T-cell (primary cell): ENCODE data around the gene PTTG1IP. TPM values are rescaled to one million over a fixed set of nuclear protein-coding genes. Genes with fewer than 3 reads are reported as not detected.

ENCODE experiments used
- ATAC-seq, 4 experiments: fragments of 200-7000 bp in 3 of 4; fragments of 150-1000 bp in 1 of 4; cut with Tn5 transposase; replicated peaks in 1 of 4; 1 replicate in 3 of 4; 2 replicates in 1 of 4; pipeline ENCODE4 v1.10.0; 2021; ENCODE audit warnings: moderate library complexity in 3 of 4, mild to moderate bottlenecking in 2 of 4, moderate number of reproducible peaks in 1 of 4
- CTCF ChIA-PET, 2 donors: fragments of 300-600 bp; sonication (Branson Sonifier 250); formaldehyde crosslinking; loops; one replicate each; lab custom pipeline; 2022; ENCODE audit warnings: antibody characterized with exemption in 2 of 2; lab: Charles Lee
- POLR2A ChIA-PET, 2 donors: fragments of 300-600 bp; sonication (Branson Sonifier 250); formaldehyde crosslinking; loops; one replicate each; lab custom pipeline; 2022; ENCODE audit warnings: antibody characterized with exemption in 2 of 2; lab: Charles Lee
- DNase-seq, 35 experiments: peaks; one replicate each; pipeline versions ENCODE4 v3.0.0 to v3.0.0-alpha.2; 2013 to 2023
- H3K27ac ChIP-seq: one replicate; pipeline ENCODE4 v1.5.1; 2013; ENCODE audit warnings: low read length
- H3K27me3 ChIP-seq, 2 experiments: replicated peaks in 1 of 2; 1 replicate in 1 of 2; 2 replicates in 1 of 2; pipeline versions ENCODE4 v1.6.1 to v1.7.0; 2013; ENCODE audit warnings: low read length in 1 of 2, mixed read lengths in 1 of 2; ENCODE audit not compliant: control insufficient read depth in 2 of 2, insufficient read depth in 2 of 2; ENCODE audit errors: extremely low read depth in 1 of 2
- H3K36me3 ChIP-seq, 2 donors: 1 replicate in 1 of 2; 2 replicates in 1 of 2; pipeline versions ENCODE4 v1.6.1 to v1.7.0; 2013; ENCODE audit warnings: low read length in 1 of 2; ENCODE audit not compliant: control insufficient read depth in 2 of 2, insufficient read depth in 1 of 2; ENCODE audit errors: extremely low read depth in 1 of 2
- H3K4me1 ChIP-seq, 2 experiments: 1 replicate in 1 of 2; 2 replicates in 1 of 2; pipeline versions ENCODE4 v1.6.1 to v1.7.0; 2013; ENCODE audit warnings: low read length in 2 of 2, mixed read lengths in 1 of 2; ENCODE audit not compliant: insufficient read depth in 2 of 2, control insufficient read depth in 1 of 2; ENCODE audit errors: extremely low read depth in 1 of 2
- H3K4me3 ChIP-seq, 2 donors: 1 replicate in 1 of 2; 2 replicates in 1 of 2; pipeline versions ENCODE4 v1.5.1 to v1.7.0; 2013; ENCODE audit warnings: mild to moderate bottlenecking in 2 of 2, low read length in 1 of 2, moderate library complexity in 1 of 2; ENCODE audit not compliant: control insufficient read depth in 1 of 2; ENCODE audit errors: extremely low read depth in 1 of 2
- H3K9me3 ChIP-seq: 2 replicates; pipeline ENCODE4 v1.7.0; 2013
- H3K27ac Mint-ChIP-seq, 2 donors: one replicate each; pipeline ENCODE4 v1.8.0; 2020 to 2021; ENCODE audit warnings: mild to moderate bottlenecking in 2 of 2, mixed read lengths in 2 of 2
- H3K27me3 Mint-ChIP-seq, 2 donors: one replicate each; pipeline ENCODE4 v1.8.0; 2021 to 2022; ENCODE audit warnings: mixed read lengths in 2 of 2
- H3K36me3 Mint-ChIP-seq: one replicate; pipeline ENCODE4 v1.8.0; 2021; ENCODE audit warnings: mixed read lengths
- H3K4me1 Mint-ChIP-seq, 3 donors: one replicate each; pipeline ENCODE4 v1.8.0; 2020 to 2022; ENCODE audit warnings: mixed read lengths in 3 of 3, mild to moderate bottlenecking in 1 of 3
- H3K4me3 Mint-ChIP-seq, 3 donors: one replicate each; pipeline ENCODE4 v1.8.0; 2020 to 2022; ENCODE audit warnings: mild to moderate bottlenecking in 3 of 3, mixed read lengths in 3 of 3, moderate library complexity in 3 of 3
- H3K9me3 Mint-ChIP-seq, 3 donors: one replicate each; pipeline ENCODE4 v1.8.0; 2020 to 2022; ENCODE audit warnings: mixed read lengths in 3 of 3
- WGBS: methylation state at CpG from one replicate; pipeline ENCODE4 v1.1.5; 2013; ENCODE audit warnings: missing lambda C conversion rate; ENCODE audit not compliant: insufficient coverage; 5-methylcytosine and 5-hydroxymethylcytosine counted together
- total RNA-seq, 35 experiments: library from RNA in 6 of 35; stranded (reverse) in 6 of 35; fragments of 120-200 nt in 1 of 35; gene quantifications; one replicate each; pipeline versions ENCODE4 v1.2.1 to v1.2.4 and lab custom pipeline; 2013 to 2026

Gene PTTG1IP
- total RNA-seq, 5 donors from 2014 or later (not counting 1 experiment from before 2014, with no cell fraction given), result 73.4 to 91.1 (median 90.2) TPM

- Histone ChIP-seq H3K4me1 (peaks cover 0 to 36% of the 10 kb centered on the region in 2 experiments), H3K27ac (no peak overlapping the region), H3K4me3 (no peak overlapping the region), H3K36me3 (peaks cover 12 to 81% of the 10 kb centered on the region in 2 donors), H3K9me3 (no peaks in the 10 kb centered on the region), H3K27me3 (no peaks in the 10 kb centered on the region)
- Mint-ChIP-seq H3K4me3 (no peak overlapping the region), H3K9me3 (no peaks in the 10 kb centered on the region), H3K36me3 (peaks cover 54% of the 10 kb centered on the region), H3K27me3 (no peaks in the 10 kb centered on the region), H3K4me1 (peaks cover 43 to 55% (median 52%) of the 10 kb centered on the region in 3 donors), H3K27ac (no peak overlapping the region)
- ATAC-seq, result no peak
- ChIA-PET POLR2A (no interaction called here), CTCF (no interaction called here)
- 95% methylated on average over 10 of the region's 10 CpGs for WGBS
- no peak for DNase-seq
These were observed 14.7 kb downstream of the PTTG1IP start for GRCh38 chr21:44858791-44859190.

GRCh38 chr21:44858291-44858690 is 15.2 kb downstream of the PTTG1IP start:
- H3K36me3 ChIP-seq, result peaks cover 7 to 80% of the 10 kb centered on the region in 2 donors
- Mint-ChIP-seq H3K27ac (no peak overlapping the region), H3K4me3 (no peak overlapping the region), H3K4me1 (peaks cover 44 to 54% (median 51%) of the 10 kb centered on the region in 3 donors), H3K9me3 (no peaks in the 10 kb centered on the region), H3K36me3 (peaks cover 52% of the 10 kb centered on the region), H3K27me3 (no peaks in the 10 kb centered on the region)
- ChIA-PET POLR2A (interaction anchor here in 1 of 2 donors (0.6 kb wide), 1 partner anchor 29 kb away, joined by 3 read pairs; no protein-coding TSS in a partner anchor), CTCF (no interaction called here)
- H3K4me3 ChIP-seq, result no peak overlapping the region
- H3K27me3 ChIP-seq, result no peaks in the 10 kb centered on the region
- H3K4me1 ChIP-seq, result peaks cover 0 to 37% of the 10 kb centered on the region in 2 experiments
- WGBS, result 96% methylated on average over 7 of the region's 15 CpGs
- no peak overlapping the region for H3K27ac ChIP-seq
- ATAC-seq (no peak), DNase-seq (no peak)
- no peaks in the 10 kb centered on the region for H3K9me3 ChIP-seq

GRCh38 chr21:44857127-44857892 is 16.2 kb downstream of the PTTG1IP start:
- H3K36me3 Mint-ChIP-seq, result peaks cover 51% of the 10 kb centered on the region
- no peak for ATAC-seq
- peaks cover 46 to 57% (median 53%) of the 10 kb centered on the region in 3 donors for H3K4me1 Mint-ChIP-seq
- H3K9me3 Mint-ChIP-seq, result no peaks in the 10 kb centered on the region
- H3K4me3 Mint-ChIP-seq, result no peak overlapping the region
- H3K27ac ChIP-seq, result no peak overlapping the region
- H3K9me3 ChIP-seq, result no peaks in the 10 kb centered on the region
- H3K27ac Mint-ChIP-seq, result peak overlapping the region in 1 of 2 donors; percentile 59
- H3K27me3 Mint-ChIP-seq, result no peaks in the 10 kb centered on the region
- H3K4me3 ChIP-seq, result no peak overlapping the region
- POLR2A ChIA-PET, result no interaction called here
- H3K4me1 ChIP-seq, result peaks cover 2 to 34% of the 10 kb centered on the region in 2 experiments
- WGBS, result 98% methylated on average over 7 of the region's 16 CpGs
- DNase-seq, result no peak
- CTCF ChIA-PET, result interaction anchor here in 1 of 2 donors (0.6 kb wide), 1 partner anchor 1141 kb away, joined by 3 read pairs; no protein-coding TSS in a partner anchor
- no peaks in the 10 kb centered on the region for H3K27me3 ChIP-seq
- peaks cover 6 to 84% of the 10 kb centered on the region in 2 donors for H3K36me3 ChIP-seq

- Histone ChIP-seq H3K27me3 (no peaks in the 10 kb centered on the region), H3K27ac (no peak overlapping the region), H3K9me3 (no peaks in the 10 kb centered on the region), H3K4me3 (no peak overlapping the region), H3K4me1 (peaks cover 8 to 29% of the 10 kb centered on the region in 2 experiments), H3K36me3 (peaks cover 6 to 77% of the 10 kb centered on the region in 2 donors)
- peaks cover 49 to 60% (median 55%) of the 10 kb centered on the region in 3 donors for H3K4me1 Mint-ChIP-seq
- DNase-seq (no peak), ATAC-seq (no peak)
- H3K9me3 Mint-ChIP-seq, result no peaks in the 10 kb centered on the region
- POLR2A ChIA-PET, result no interaction called here
- H3K27me3 Mint-ChIP-seq, result no peaks in the 10 kb centered on the region
- 97% methylated on average over 10 of the region's 17 CpGs for WGBS
- CTCF ChIA-PET, result no interaction called here
- H3K27ac Mint-ChIP-seq, result peak overlapping the region; percentile 24 to 55
- H3K36me3 Mint-ChIP-seq, result peaks cover 49% of the 10 kb centered on the region
- H3K4me3 Mint-ChIP-seq, result peak overlapping the region in 1 of 3 donors; percentile 44
These were observed 17.4 kb downstream of the PTTG1IP start for GRCh38 chr21:44856131-44856530.

GRCh38 chr21:44855572-44855971 is 17.9 kb downstream of the PTTG1IP start:
- CTCF ChIA-PET, result no interaction called here
- H3K4me1 Mint-ChIP-seq, result peaks cover 46 to 60% (median 55%) of the 10 kb centered on the region in 3 donors

GRCh38 chr21:44854664-44855446 is 18.6 kb downstream of the PTTG1IP start:
- peak overlapping the region; percentile 86 to 91 for H3K27ac Mint-ChIP-seq
- ATAC-seq (peak; percentile 40 to 71 (median 56)), DNase-seq (peak in 9 of 35 experiments; percentile 8 to 51 (median 36))
- H3K4me3 Mint-ChIP-seq, result peak overlapping the region in 2 of 3 donors; percentile 41 to 57
- no peaks in the 10 kb centered on the region for H3K27me3 Mint-ChIP-seq
- peaks cover 53% of the 10 kb centered on the region for H3K36me3 Mint-ChIP-seq
- H3K4me1 Mint-ChIP-seq, result peaks cover 42 to 58% (median 55%) of the 10 kb centered on the region in 3 donors
- Histone ChIP-seq H3K27ac (peak overlapping the region; percentile 28), H3K36me3 (peaks cover 9 to 83% of the 10 kb centered on the region in 2 donors), H3K4me1 (peaks cover 8 to 27% of the 10 kb centered on the region in 2 experiments), H3K4me3 (no peak overlapping the region), H3K27me3 (no peaks in the 10 kb centered on the region), H3K9me3 (no peaks in the 10 kb centered on the region)
- H3K9me3 Mint-ChIP-seq, result no peaks in the 10 kb centered on the region
- CTCF ChIA-PET, result no interaction called here
- POLR2A ChIA-PET, result interaction anchor here (0.5 to 0.6 kb wide), 2 partner anchors 19 to 976 kb away, joined by 3 to 4 read pairs; no protein-coding TSS in a partner anchor
- 70% methylated on average over 29 of the region's 31 CpGs for WGBS

More at GRCh38 chr21:44855572-44855971, 17.9 kb downstream of the PTTG1IP start:
- DNase-seq, result no peak
- peak overlapping the region in 1 of 2 donors; percentile 24 for H3K27ac Mint-ChIP-seq
- peaks cover 53% of the 10 kb centered on the region for H3K36me3 Mint-ChIP-seq
- H3K27me3 ChIP-seq, result no peaks in the 10 kb centered on the region
- peaks cover 8 to 29% of the 10 kb centered on the region in 2 experiments for H3K4me1 ChIP-seq
- H3K27ac ChIP-seq, result no peak overlapping the region
- no peaks in the 10 kb centered on the region for H3K9me3 Mint-ChIP-seq
- ATAC-seq, result no peak
- peaks cover 7 to 82% of the 10 kb centered on the region in 2 donors for H3K36me3 ChIP-seq
- H3K27me3 Mint-ChIP-seq, result no peaks in the 10 kb centered on the region
- no peak overlapping the region for H3K4me3 ChIP-seq
- no peak overlapping the region for H3K4me3 Mint-ChIP-seq
- POLR2A ChIA-PET, result no interaction called here
- no peaks in the 10 kb centered on the region for H3K9me3 ChIP-seq
- WGBS, result 96% methylated on average over 13 of the region's 14 CpGs
